Adipocyte (in vitro differentiated cells): ENCODE data around the gene DGKH.
"Not testable (repeated sequence)": the region's sequence is repeated elsewhere in the genome, so short reads cannot be mapped to it uniquely, and the experiment has no call there.

Experiments
- DNase-seq: peaks from one replicate; pipeline ENCODE4 v3.0.0-alpha.2; 2015; ENCODE audit warnings: low read depth
- H3K27me3 ChIP-seq: replicated peaks from 2 replicates; pipeline ENCODE4 v1.7.0; 2013; ENCODE audit warnings: mild to moderate bottlenecking, low read length, moderate library complexity; ENCODE audit not compliant: control insufficient read depth, insufficient read depth
- H3K36me3 ChIP-seq: 2 replicates; pipeline ENCODE4 v1.7.0; 2013; ENCODE audit warnings: low read length, mild to moderate bottlenecking, moderate library complexity; ENCODE audit not compliant: control insufficient read depth, insufficient read depth, severe bottlenecking
- H3K4me1 ChIP-seq: 2 replicates; pipeline ENCODE4 v1.7.0; 2013; ENCODE audit warnings: mild to moderate bottlenecking, low read length, moderate library complexity; ENCODE audit not compliant: control insufficient read depth, insufficient read depth
- H3K4me3 ChIP-seq: 2 replicates; pipeline ENCODE4 v1.7.0; 2013; ENCODE audit warnings: mild to moderate bottlenecking, low read length, moderate library complexity
- H3K9ac ChIP-seq: 2 replicates; pipeline ENCODE4 v1.7.0; 2013; ENCODE audit warnings: mild to moderate bottlenecking, low read length, moderate library complexity
- H3K9me3 ChIP-seq: 2 replicates; pipeline ENCODE4 v1.7.0; 2013; ENCODE audit warnings: mild to moderate bottlenecking, low read length, moderate library complexity; ENCODE audit not compliant: control insufficient read depth

Gene DGKH

DNA sequence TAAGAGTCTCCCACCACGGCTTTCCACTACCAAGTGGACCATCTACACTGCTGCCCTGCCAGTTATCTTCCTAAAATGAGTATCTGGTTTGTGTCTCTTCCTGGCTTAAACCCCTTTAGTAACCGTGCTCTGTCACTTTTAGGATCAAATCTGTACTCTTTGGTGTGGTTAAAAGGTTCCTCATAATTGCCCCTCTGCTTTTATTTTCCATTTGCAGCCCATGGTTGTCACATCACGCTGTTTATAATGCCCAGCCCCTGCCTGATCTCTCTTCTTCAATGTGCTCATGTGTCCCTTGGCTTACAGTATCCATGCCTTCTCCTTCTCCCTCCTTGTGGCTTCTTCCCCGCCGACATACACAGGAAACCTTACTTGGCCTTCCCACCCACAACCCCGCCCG, 100.1 kb downstream of the DGKH start:
- Histone ChIP-seq H3K4me1 (no peaks in the 10 kb centered on the region), H3K9ac (no peak overlapping the region), H3K4me3 (no peak overlapping the region), H3K9me3 (no peaks in the 10 kb centered on the region), H3K27me3 (no peaks in the 10 kb centered on the region), H3K36me3 (no peaks in the 10 kb centered on the region)
- DNase-seq, result no peak

DNA sequence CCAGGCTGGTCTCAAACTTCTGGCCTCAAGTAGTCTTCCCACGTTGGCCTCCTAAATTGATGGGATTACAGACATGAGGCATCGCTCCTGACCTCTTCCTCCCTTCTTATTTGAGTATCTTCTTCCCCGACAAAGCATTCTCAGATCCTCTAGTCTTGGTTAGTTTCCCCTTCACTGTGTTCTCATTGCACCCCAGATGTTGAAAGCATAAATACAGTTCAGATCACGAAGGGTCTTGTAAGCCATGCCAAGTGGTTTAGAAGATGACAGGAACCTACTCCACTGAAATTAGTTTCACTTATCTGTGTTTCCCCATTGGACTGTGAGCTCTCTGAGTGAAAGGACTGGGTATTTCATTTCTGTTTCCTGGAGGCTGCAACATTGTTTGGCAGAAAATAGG, 100.7 kb downstream of the DGKH start:
- Histone ChIP-seq H3K9ac (no peak overlapping the region), H3K36me3 (no peaks in the 10 kb centered on the region), H3K4me3 (no peak overlapping the region), H3K9me3 (no peaks in the 10 kb centered on the region), H3K4me1 (no peaks in the 10 kb centered on the region), H3K27me3 (no peaks in the 10 kb centered on the region)
- DNase-seq, result no peak

DNA sequence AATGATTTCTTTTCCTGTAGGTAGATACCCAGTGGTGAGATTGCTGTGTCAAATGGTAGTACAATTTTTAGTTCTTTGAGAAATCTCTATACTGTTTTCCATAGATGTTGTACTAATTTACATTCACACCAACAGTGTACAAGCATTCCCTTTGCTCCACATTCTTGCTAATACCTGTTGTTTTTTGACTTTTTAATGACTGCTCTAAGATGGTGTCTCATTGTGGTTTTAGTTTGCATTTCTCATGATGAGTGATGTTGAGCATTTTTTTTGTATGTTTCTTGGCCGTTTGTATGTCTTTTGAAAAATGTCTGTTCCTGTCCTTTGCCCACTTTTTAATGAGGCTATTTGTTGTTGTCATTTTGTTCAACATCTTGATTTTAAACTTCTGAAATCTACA, 103.3 kb downstream of the DGKH start:
- Histone ChIP-seq H3K9ac (no peak overlapping the region), H3K4me1 (no peaks in the 10 kb centered on the region)
- DNase-seq, result no peak

DNA sequence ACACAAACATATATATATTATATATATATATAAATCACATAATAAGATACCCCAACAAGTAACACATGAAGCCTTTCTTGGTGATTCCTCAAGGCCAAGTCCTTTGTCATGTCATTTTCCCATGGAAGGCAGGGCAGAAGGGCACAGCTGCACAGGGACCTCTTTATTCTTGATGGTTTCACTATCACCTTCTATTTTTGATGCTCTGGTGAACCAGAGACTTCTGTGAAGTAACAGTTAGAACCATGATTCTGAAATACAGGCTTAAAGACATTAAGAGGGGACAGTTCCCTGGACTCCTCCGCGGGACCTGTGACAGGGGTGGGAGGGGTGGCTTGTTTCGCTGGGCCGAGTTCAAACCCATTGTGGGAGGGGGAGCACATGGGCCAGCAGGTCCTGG, 104.0 kb downstream of the DGKH start:
- no peaks in the 10 kb centered on the region for H3K4me1 ChIP-seq
- H3K4me3 ChIP-seq, result no peak overlapping the region
- no peak overlapping the region for H3K9ac ChIP-seq
- no peaks in the 10 kb centered on the region for H3K27me3 ChIP-seq
- H3K36me3 ChIP-seq, result peaks cover 12% of the 10 kb centered on the region
- H3K9me3 ChIP-seq, result no peaks in the 10 kb centered on the region
- DNase-seq, result no peak

More for the DNA sequence above, 103.3 kb downstream of the DGKH start:
- no peaks in the 10 kb centered on the region for H3K9me3 ChIP-seq
- no peaks in the 10 kb centered on the region for H3K27me3 ChIP-seq
- H3K36me3 ChIP-seq, result peaks cover 12% of the 10 kb centered on the region
- no peak overlapping the region for H3K4me3 ChIP-seq

DNA sequence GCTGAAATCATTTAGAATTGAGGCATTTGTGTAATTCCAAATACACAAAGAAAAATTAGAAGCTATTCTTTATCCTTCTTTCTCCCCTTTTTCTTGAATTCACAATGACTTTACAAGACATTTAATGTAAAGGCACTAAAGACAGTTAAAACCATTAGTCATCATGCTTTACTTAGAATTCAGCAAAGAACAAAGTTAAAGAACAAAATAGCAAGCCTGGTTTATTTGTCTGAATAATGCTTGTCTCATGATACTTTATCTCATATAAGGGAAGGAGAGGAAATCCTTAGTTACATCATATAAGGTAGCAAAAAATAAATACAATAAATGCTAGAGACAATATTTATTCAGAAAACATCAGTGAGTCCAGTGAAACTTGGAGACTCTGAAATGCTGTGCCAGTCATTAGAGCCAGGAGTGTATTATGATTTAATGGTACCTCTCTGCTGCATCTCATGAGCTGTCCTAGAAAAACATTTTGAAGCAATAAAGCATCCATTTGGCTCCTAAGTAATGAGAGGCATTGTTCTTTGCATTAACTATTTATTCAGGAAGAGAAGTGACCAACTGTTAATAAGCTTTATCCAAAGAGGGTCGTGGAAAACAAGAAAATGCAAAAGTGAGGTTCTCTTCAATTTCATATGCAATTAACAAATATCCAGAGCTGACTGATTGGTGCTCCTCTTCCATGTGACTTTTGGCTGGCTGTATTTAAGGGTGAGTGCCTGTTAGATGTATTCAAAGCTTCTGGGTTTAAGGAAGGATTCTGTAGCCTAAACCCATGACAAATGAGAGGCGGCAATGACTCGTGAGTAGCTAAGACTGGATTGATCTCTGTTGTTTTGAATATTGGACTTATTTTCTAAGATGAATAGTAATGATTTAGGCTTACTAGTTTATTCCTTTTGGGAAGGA, 105.0 kb downstream of the DGKH start:
- DNase-seq, result no peak
- Histone ChIP-seq H3K4me1 (no peaks in the 10 kb centered on the region), H3K36me3 (peaks cover 17% of the 10 kb centered on the region), H3K27me3 (no peaks in the 10 kb centered on the region), H3K4me3 (no peak overlapping the region), H3K9me3 (no peaks in the 10 kb centered on the region), H3K9ac (no peak overlapping the region)

DNA sequence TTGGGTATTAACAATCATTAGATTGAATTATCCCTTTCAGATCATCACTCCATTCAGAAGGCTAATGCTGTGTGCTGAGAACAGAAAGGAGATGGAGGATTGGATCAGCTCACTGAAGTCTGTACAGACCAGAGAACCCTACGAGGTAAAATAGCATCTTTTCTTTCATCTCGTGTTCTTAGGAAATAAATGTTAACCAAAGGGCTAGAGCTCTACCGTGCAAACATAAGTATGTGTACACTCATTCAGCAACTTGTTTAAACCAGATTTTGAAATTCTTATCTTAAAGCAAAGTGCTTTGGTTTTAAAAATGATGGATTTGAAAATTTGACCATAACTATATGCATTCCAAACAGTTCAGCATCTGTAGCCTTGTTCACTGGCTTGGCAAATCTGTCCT, 106.8 kb downstream of the DGKH start:
- H3K27me3 ChIP-seq, result no peaks in the 10 kb centered on the region
- no peak overlapping the region for H3K4me3 ChIP-seq
- H3K4me1 ChIP-seq, result no peaks in the 10 kb centered on the region
- DNase-seq, result no peak
- no peak overlapping the region for H3K9ac ChIP-seq
- peaks cover 23% of the 10 kb centered on the region for H3K36me3 ChIP-seq
- no peaks in the 10 kb centered on the region for H3K9me3 ChIP-seq

DNA sequence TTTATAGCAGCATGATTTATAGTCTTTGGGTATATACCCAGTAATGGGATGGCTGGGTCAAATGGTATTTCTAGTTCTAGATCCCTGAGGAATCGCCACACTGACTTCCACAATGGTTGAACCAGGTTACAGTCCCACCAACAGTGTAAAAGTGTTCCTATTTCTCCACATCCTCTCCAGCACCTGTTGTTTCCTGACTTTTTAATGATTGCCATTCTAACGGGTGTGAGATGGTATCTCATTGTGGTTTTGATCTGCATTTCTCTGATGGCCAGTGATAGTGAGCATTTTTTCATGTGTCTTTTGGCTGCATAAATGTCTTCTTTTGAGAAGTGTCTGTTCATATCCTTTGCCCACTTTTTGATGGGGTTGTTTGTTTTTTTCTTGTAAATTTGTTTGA, 114.9 kb downstream of the DGKH start:
- not testable (repeated sequence) for H3K4me1 ChIP-seq, H3K9me3 ChIP-seq, H3K4me3 ChIP-seq, H3K9ac ChIP-seq, DNase-seq, H3K27me3 ChIP-seq
- H3K36me3 ChIP-seq, result peaks cover 26% of the 10 kb centered on the region

DNA sequence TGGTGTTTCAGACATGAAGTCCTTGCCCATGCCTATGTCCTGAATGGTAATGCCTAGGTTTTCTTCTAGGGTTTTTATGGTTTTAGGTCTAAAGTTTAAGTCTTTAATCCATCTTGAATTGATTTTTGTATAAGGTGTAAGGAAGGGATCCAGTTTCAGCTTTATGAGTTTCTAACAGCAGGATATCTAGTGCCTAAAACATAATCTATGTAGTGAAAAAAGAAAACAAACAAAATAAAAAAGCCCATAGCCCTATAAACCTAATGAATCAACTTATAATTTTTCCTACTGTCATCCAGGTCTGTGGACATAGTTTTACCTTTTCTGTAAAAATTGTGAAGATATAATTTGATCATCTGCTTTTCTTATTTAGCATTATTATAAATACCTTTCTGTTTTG, 115.5 kb downstream of the DGKH start:
- DNase-seq, H3K9ac ChIP-seq, H3K4me1 ChIP-seq, H3K4me3 ChIP-seq, H3K9me3 ChIP-seq, H3K27me3 ChIP-seq: not testable (repeated sequence)
- peaks cover 32% of the 10 kb centered on the region for H3K36me3 ChIP-seq

DNA sequence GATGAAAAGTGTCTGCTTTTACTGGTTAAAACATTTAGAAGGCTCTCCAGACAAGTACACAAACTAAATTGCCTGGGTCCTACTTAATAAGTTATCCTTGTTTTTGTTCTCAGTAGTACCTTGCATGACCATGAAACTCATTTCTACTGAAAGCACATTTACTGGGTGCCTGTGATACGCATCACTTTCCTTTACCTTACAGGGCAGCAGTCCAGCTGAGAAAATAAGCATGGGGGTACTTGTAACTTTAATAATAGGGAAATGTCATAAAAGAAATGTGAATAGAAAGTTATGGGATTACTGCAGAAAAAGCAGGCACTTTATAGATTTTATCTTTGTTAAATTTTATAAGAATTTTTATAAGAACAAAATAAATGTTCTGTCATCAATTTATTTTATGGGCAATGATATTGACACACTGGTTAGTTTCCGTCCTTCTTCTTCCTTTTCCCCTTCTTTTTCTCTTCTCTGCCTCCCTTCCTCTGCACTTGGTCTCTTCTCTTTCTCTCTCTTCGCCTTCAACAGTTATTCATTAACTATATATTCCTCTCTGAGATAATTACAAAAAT, 116.2 kb downstream of the DGKH start:
- no peaks in the 10 kb centered on the region for H3K27me3 ChIP-seq
- H3K9ac ChIP-seq, result no peak overlapping the region
- H3K4me1 ChIP-seq, result no peaks in the 10 kb centered on the region
- no peak for DNase-seq
- no peak overlapping the region for H3K4me3 ChIP-seq
- H3K36me3 ChIP-seq, result peaks cover 34% of the 10 kb centered on the region
- H3K9me3 ChIP-seq, result no peaks in the 10 kb centered on the region

DNA sequence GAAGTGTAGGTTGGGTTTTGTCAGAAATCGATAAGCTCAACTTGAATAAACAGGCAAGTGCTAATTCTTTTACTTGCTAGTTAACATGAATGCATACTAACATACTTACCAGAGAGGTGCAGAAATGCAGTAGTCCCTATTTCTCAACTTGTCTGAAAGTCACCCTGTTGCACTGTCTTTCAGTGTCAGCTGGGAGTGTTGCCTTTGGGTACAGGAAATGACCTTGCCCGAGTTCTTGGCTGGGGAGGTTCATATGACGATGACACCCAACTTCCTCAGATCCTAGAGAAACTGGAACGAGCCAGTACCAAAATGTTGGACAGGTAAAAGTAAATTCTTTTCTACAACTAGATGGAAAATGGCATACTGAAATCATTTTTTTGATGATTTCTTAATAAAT, 120.0 kb downstream of the DGKH start:
- no peak overlapping the region for H3K9ac ChIP-seq
- H3K9me3 ChIP-seq, result no peaks in the 10 kb centered on the region
- no peak for DNase-seq
- no peak overlapping the region for H3K4me3 ChIP-seq
- no peaks in the 10 kb centered on the region for H3K27me3 ChIP-seq
- H3K36me3 ChIP-seq, result peaks cover 35% of the 10 kb centered on the region
- no peaks in the 10 kb centered on the region for H3K4me1 ChIP-seq

DNA sequence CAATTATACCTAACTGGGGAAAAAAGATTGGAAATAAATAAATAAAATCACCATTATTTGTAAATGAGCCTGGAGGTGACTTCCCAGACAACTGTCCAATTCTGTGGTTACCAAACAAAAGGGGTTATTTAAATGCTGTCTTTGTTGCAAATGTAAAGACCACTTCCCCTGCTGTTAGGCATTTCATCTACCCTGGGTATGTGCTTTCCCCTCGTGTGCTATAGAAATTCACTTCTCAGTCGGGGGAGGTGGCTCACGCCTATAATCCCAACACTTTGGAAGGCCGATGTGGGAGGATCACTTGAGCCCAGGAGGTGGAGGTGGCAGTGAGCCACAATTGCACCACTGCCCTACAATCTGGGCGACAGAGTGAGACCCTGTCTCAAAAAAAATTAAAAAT, 121.6 kb downstream of the DGKH start:
- Histone ChIP-seq H3K4me1 (no peaks in the 10 kb centered on the region), H3K27me3 (no peaks in the 10 kb centered on the region), H3K36me3 (peaks cover 44% of the 10 kb centered on the region), H3K9ac (no peak overlapping the region), H3K4me3 (no peak overlapping the region), H3K9me3 (no peaks in the 10 kb centered on the region)
- no peak for DNase-seq
